SU-DHL-6 (cell line): Measurements from ENCODE around the gene RPL32.

ENCODE experiments used
- H2AFZ ChIP-seq: fragments of 200-600 bp; sonication (generic); 2 replicates; pipeline ENCODE4 v1.6.1; 2014; ENCODE audit warnings: low read depth, mild to moderate bottlenecking, moderate library complexity, mixed read lengths, antibody characterized with exemption, low read length; ENCODE audit not compliant: severe bottlenecking
- H3F3A ChIP-seq: fragments of 200-600 bp; shearing (Covaris generic); 2 replicates; pipeline ENCODE4 v1.6.0; 2016; ENCODE audit warnings: antibody characterized with exemption, mild to moderate bottlenecking; ENCODE audit not compliant: insufficient read depth
- H3K27ac ChIP-seq: fragments of 200-600 bp; sonication (generic); 2 replicates; pipeline ENCODE4 v1.5.1; 2016; ENCODE audit warnings: low read depth, mild to moderate bottlenecking, low read length, moderate library complexity, mixed read lengths
- H3K27me3 ChIP-seq: fragments of 200-600 bp; sonication (generic), shearing (Covaris generic); 2 replicates; pipeline ENCODE4 v1.6.0; 2014; ENCODE audit warnings: mild to moderate bottlenecking, low read length
- H3K36me3 ChIP-seq: fragments of 200-600 bp; sonication (generic); 2 replicates; pipeline ENCODE4 v1.6.1; 2014; ENCODE audit warnings: mild to moderate bottlenecking, low read length, mixed read lengths
- H3K4me2 ChIP-seq: fragments of 300-600, 200-600 bp; shearing (Covaris generic), sonication (generic); 2 replicates; pipeline ENCODE4 v1.6.0; 2014; ENCODE audit warnings: low read length, low read depth, mild to moderate bottlenecking; ENCODE audit not compliant: poor library complexity, severe bottlenecking
- H3K4me3 ChIP-seq: fragments of 200-600 bp; sonication (generic); 2 replicates; pipeline ENCODE4 v1.5.1; 2014; ENCODE audit warnings: antibody characterized with exemption, low read length, mild to moderate bottlenecking, mixed read lengths; ENCODE audit not compliant: insufficient read depth, poor library complexity, severe bottlenecking
- H3K79me2 ChIP-seq: fragments of 200-600 bp; sonication (generic); 2 replicates; pipeline ENCODE4 v1.6.1; 2014; ENCODE audit warnings: mild to moderate bottlenecking, low read length, moderate library complexity; ENCODE audit not compliant: insufficient read depth
- H3K9ac ChIP-seq: fragments of 200-600 bp; sonication (generic); 2 replicates; pipeline ENCODE4 v1.7.0; 2014; ENCODE audit warnings: mild to moderate bottlenecking, low read length
- H3K9me2 ChIP-seq: fragments of 200-600 bp; sonication (generic); replicated peaks from 2 replicates; pipeline ENCODE4 v1.6.1; 2014; ENCODE audit warnings: low read length; ENCODE audit not compliant: insufficient read depth
- H3K9me3 ChIP-seq: fragments of 200-600 bp; sonication (generic); 2 replicates; pipeline ENCODE4 v1.6.1; 2014; ENCODE audit warnings: low read length, mixed read lengths; ENCODE audit not compliant: insufficient read depth
- H4K20me1 ChIP-seq: fragments of 200-600 bp; sonication (generic); 2 replicates; pipeline ENCODE4 v1.6.1; 2014; ENCODE audit warnings: low read depth, mild to moderate bottlenecking, antibody characterized with exemption, low read length, moderate library complexity, mixed read lengths
- CTCF ChIP-seq: fragments of 200-600 bp; sonication (generic); IDR thresholded peaks from one replicate; pipeline ENCODE4 v1.5.1; 2017; ENCODE audit warnings: antibody characterized with exemption, mild to moderate bottlenecking, low read length, moderate library complexity; ENCODE audit not compliant: insufficient read depth, poor library complexity, severe bottlenecking
- EZH2phosphoT487 ChIP-seq: fragments of 200-600 bp; sonication (generic), shearing (Covaris generic); conservative IDR thresholded peaks from 2 replicates; pipeline ENCODE4 v1.6.1; 2018; ENCODE audit warnings: mild to moderate bottlenecking, antibody characterized with exemption, low read length, moderate library complexity, mixed read lengths

RPL32 gene

DNA sequence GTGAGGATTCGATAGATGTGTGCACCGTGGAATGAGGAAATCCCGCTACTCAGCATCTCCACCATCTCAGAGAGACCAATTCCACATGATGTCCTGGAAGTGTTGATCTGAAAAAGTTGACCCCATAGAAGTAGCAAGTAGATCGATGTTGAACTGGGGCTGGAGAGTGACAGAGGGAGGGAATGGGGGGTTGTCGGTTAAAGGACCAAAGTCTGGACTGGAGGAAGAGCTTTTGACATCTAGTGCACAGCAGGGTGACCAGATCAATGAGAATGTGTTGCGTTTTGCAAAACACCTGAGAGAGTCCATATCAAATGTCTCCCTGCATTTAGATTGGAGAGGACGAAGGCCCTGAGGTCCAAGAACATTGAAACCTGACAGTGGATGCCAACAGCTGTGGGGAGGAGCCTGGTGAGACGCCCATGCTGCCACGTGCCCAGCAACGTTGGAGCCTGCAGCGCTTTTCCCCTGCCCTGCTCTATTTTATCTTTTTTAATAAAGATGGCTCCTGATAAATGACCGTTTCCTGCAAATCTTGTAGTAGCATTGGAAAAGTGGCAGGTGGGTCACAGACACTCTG, 30.1 kb upstream of the RPL32 start:
- Histone ChIP-seq H3K4me2 (no peak overlapping the region), H3F3A (no peaks in the 10 kb centered on the region), H4K20me1 (no peaks in the 10 kb centered on the region), H3K9ac (no peak overlapping the region), H3K27ac (no peak overlapping the region), H3K27me3 (no peaks in the 10 kb centered on the region), H2AFZ (no peak overlapping the region), H3K36me3 (no peaks in the 10 kb centered on the region), H3K9me3 (no peaks in the 10 kb centered on the region), H3K4me3 (no peak overlapping the region), H3K9me2 (no peaks in the 10 kb centered on the region), H3K79me2 (no peaks in the 10 kb centered on the region)
- TF ChIP-seq EZH2phosphoT487 (no peak), CTCF (no peak)

GRCh38 chr3:12870942-12871341, 29.6 kb upstream of the RPL32 start:
- Histone ChIP-seq H3F3A (no peaks in the 10 kb centered on the region), H3K36me3 (no peaks in the 10 kb centered on the region), H2AFZ (no peak overlapping the region), H3K9me2 (no peaks in the 10 kb centered on the region), H3K27me3 (no peaks in the 10 kb centered on the region), H4K20me1 (no peaks in the 10 kb centered on the region), H3K4me3 (no peak overlapping the region), H3K4me2 (no peak overlapping the region), H3K9me3 (no peaks in the 10 kb centered on the region), H3K9ac (no peak overlapping the region), H3K27ac (no peak overlapping the region), H3K79me2 (no peaks in the 10 kb centered on the region)
- TF ChIP-seq CTCF (no peak), EZH2phosphoT487 (no peak)

- Histone ChIP-seq H4K20me1 (no peaks in the 10 kb centered on the region), H3K4me3 (no peak overlapping the region), H3K27ac (no peak overlapping the region), H3K36me3 (no peaks in the 10 kb centered on the region), H3K79me2 (no peaks in the 10 kb centered on the region), H3F3A (no peaks in the 10 kb centered on the region), H3K4me2 (no peak overlapping the region), H3K27me3 (no peaks in the 10 kb centered on the region), H3K9me3 (no peaks in the 10 kb centered on the region; the same call in 1 of the 2 replicates), H3K9ac (no peak overlapping the region), H3K9me2 (no peaks in the 10 kb centered on the region), H2AFZ (no peak overlapping the region)
- TF ChIP-seq EZH2phosphoT487, result no peak
- no peak for TF ChIP-seq CTCF
These were observed 27.8 kb upstream of the RPL32 start for GRCh38 chr3:12869035-12869621.
